Endothelial cell of hepatic sinusoid (primary cell): ENCODE data around the gene NSUN3.
"Not testable (repeated sequence)": the region's sequence is repeated elsewhere in the genome, so short reads cannot be mapped to it uniquely, and the experiment has no call there.

ENCODE experiments used
- in situ Hi-C: cut with HindIII; loops from 2 replicates; pipeline ENCODE4 v1.10.0; 2017; ENCODE audit warnings: low sequenced_read_pairs

NSUN3 gene

DNA sequence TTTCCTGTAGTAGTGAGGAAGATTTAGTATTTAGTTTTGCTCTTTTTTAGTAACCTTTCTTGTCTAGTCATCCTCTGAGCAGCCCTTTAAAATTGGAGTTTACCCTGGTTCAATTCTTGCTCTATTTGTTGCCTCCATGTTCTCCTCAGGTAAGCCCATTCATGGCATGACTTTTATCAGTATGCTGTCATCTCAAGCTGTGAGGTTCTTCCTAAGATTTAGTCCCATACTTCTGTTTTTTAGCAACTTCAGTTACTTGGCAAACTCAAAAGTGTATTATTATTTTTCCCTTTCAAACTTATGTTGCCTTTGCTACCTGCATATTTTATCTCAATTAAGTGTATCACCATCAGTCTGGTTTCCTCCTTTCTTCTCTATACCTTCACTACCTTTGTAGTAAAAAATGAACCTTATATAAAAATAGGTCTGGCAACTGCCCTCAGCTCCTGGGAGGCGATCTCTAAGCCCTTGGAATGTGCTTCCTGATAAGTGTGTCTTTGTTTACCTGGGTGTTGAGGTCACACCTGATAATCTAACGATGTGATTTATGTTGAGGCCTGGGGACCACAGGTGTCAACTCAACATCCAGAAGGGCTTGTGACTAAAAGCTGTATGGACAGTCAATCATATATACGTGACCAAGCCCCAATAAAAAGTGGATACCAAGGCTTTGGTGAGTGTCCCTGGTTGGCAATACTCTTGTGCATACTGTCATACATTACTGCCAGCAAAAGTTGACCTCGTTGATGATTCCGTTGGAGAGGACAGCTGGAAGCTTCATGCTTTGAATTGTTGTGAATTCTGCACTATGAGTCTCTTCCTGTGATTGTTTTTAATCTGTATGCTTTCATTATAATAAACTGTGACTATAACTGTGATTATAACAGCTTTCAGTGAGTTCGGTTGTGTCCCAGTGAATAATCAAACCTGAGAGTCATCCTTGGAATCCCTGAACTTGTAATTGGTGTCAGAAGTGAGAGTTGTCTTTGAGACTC is 3.9 kb downstream of the NSUN3 start:
- in situ Hi-C loops, result no loop called here

- in situ Hi-C loops, result no loop called here
Measured at GRCh38 chr3:94069194-94069813, 6.4 kb downstream of the NSUN3 start.

GRCh38 chr3:94070341-94070911 is 7.6 kb downstream of the NSUN3 start:
- in situ Hi-C loops, result no loop called here

- in situ Hi-C loops, result no loop called here
Measured at GRCh38 chr3:94071713-94072284, 8.9 kb downstream of the NSUN3 start.

- in situ Hi-C loops, result no loop called here
Measured at GRCh38 chr3:94076055-94076454, 13.2 kb downstream of the NSUN3 start.

- in situ Hi-C loops, result not testable (repeated sequence)
Measured at GRCh38 chr3:94080552-94080951, 17.7 kb downstream of the NSUN3 start.

DNA sequence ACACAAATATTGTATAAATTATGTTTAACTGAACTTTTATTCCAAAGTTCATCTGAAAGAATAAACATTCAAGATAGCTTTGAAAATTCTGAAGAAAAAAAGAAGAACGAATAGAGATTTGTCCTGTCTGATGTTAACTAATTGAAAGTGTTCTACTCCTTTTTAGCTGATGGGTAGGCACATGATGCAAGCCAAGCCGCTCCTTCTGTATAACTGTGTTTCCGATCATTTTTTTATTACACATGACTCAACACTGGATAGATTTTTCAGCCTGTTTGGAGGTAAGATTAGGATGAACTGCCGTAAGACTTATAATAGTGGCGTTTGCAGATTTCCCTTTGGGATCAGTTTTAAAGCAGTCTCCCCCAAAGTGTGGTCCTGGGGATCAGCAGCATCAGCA is 19.0 kb downstream of the NSUN3 start:
- in situ Hi-C loops, result no loop called here

- in situ Hi-C loops, result no loop called here
Measured at GRCh38 chr3:94082391-94082937, 19.6 kb downstream of the NSUN3 start.

GRCh38 chr3:94083261-94083660 is 20.4 kb downstream of the NSUN3 start:
- in situ Hi-C loops, result no loop called here

- in situ Hi-C loops, result no loop called here
Measured at GRCh38 chr3:94089126-94089525, 26.3 kb downstream of the NSUN3 start.

DNA sequence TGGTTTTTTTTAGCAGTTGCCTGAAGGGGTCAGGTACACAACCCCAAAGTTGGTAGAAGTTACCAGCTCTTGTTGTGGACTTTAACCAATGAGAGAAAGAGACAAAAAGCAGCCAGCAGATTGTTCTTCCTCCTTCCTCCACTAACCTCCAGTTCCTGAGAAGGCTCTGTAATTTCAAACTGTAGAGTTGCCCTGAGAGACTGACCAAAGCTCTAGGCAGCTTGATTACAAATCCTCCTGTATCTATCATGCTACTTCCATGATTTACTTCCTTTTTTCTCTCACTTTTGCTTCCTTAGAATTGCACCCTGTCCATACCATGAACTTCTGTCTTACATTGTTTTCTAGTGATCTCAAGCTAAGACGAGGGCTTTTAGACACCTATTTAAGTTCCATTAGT is 29.2 kb downstream of the NSUN3 start:
- in situ Hi-C loops, result no loop called here

GRCh38 chr3:94093151-94093550 is 30.3 kb downstream of the NSUN3 start:
- in situ Hi-C loops, result no loop called here

- in situ Hi-C loops, result no loop called here
Measured at GRCh38 chr3:94095111-94095510, 32.2 kb downstream of the NSUN3 start.

- in situ Hi-C loops, result no loop called here
Measured at GRCh38 chr3:94098452-94098851, 35.6 kb downstream of the NSUN3 start.

DNA sequence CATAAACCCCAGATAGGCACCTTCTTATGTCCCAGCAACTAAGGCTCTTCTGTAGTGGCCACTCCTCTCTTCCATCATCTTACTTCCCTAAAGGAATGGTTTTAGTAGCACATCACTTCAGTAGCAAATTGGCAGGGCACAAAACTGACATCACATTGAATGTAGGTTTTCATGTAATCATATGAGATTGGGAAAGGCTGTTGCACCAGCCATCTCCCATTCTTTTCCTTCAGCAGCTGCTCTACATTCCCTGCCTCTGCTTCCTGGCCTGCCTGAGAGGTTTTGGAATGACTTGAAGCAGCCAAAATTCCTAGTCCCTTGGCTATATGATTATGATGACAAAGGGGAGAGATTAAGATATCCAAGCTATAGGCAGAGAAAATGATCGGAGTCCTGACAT is 36.5 kb downstream of the NSUN3 start:
- in situ Hi-C loops, result no loop called here

DNA sequence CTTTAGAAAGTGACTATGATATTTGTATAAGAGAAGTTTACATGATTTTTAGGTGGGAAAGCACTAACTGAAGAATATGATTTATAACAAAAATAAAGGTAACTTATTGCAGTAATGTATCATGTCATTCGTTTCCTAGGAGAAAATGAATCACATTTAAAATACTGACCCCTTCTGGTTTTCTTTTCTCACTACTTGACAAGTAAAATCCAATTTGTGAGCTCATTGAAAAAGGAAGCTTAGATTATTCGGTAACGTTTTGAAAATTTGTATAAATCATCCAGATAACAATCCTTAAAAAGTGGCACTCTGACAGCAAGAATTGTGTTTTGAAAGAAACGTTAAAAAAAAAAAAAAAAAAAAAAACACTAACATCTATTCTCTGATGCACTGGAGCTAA is 39.0 kb downstream of the NSUN3 start:
- in situ Hi-C loops, result no loop called here

DNA sequence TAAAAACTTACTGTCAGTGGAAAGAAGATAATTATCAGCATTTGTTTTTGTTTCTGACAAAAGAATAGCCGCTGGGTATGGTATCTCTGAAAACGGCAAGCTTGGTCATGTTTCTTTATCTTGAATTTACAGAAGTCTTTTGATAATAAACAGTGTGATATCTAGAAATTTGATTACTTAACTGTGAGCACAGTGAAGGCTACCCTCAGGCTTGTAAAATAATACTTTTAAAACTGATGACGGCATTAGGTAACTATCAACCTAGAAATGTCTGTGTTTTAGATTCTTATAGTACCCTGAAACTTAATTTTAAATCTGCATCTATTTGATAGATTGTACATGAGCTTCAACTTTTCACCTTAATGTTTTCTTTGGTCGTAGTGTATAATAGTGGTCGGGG is 43.4 kb downstream of the NSUN3 start:
- in situ Hi-C loops, result no loop called here

GRCh38 chr3:94110232-94110631 is 47.4 kb downstream of the NSUN3 start:
- in situ Hi-C loops, result not testable (repeated sequence)

- in situ Hi-C loops, result no loop called here
Measured at GRCh38 chr3:94110854-94111253, 48.0 kb downstream of the NSUN3 start.

- in situ Hi-C loops, result no loop called here
Measured at GRCh38 chr3:94114666-94115065, 51.8 kb downstream of the NSUN3 start.

GRCh38 chr3:94115482-94115881 is 52.6 kb downstream of the NSUN3 start:
- in situ Hi-C loops, result no loop called here
